Osteocyte (in vitro differentiated cells): Measurements from ENCODE around the gene GNB4. TPM values are rescaled to one million over a fixed set of nuclear protein-coding genes. Genes with fewer than 3 reads are reported as not detected.

Experiments used
- DNase-seq: peaks from one replicate; pipeline ENCODE4 v3.0.0; 2021; ENCODE audit warnings: mixed read lengths; ENCODE audit not compliant: unreplicated experiment; ENCODE audit errors: extremely low spot score
- H3K27ac Mint-ChIP-seq: one replicate; pipeline ENCODE4 v1.8.0; 2021; ENCODE audit warnings: mild to moderate bottlenecking, mixed read lengths; ENCODE audit not compliant: unreplicated experiment
- H3K27me3 Mint-ChIP-seq: one replicate; pipeline ENCODE4 v1.8.0; 2021; ENCODE audit warnings: mixed read lengths; ENCODE audit not compliant: unreplicated experiment
- H3K36me3 Mint-ChIP-seq: one replicate; pipeline ENCODE4 v1.8.0; 2021; ENCODE audit warnings: mixed read lengths; ENCODE audit not compliant: unreplicated experiment
- H3K4me1 Mint-ChIP-seq: one replicate; pipeline ENCODE4 v1.8.0; 2021; ENCODE audit warnings: mixed read lengths; ENCODE audit not compliant: unreplicated experiment
- H3K4me3 Mint-ChIP-seq: one replicate; pipeline ENCODE4 v1.8.0; 2021; ENCODE audit warnings: mild to moderate bottlenecking, moderate library complexity, mixed read lengths; ENCODE audit not compliant: unreplicated experiment
- H3K9me3 Mint-ChIP-seq: one replicate; pipeline ENCODE4 v1.8.0; 2021; ENCODE audit warnings: mixed read lengths; ENCODE audit not compliant: unreplicated experiment
- CTCF ChIP-seq: fragments of 200-600 bp; sonication (generic); IDR thresholded peaks from 2 replicates; pipeline ENCODE4 v1.5.0; 2021; ENCODE audit warnings: antibody characterized with exemption, mild to moderate bottlenecking, moderate library complexity
- total RNA-seq: library from RNA; stranded (reverse); gene quantifications from 2 replicates; pipeline ENCODE4 v1.2.1, GENCODE V29; 2021

The GNB4 gene
- total RNA-seq, 1 donor from 2014 or later = 58.3 TPM

DNA sequence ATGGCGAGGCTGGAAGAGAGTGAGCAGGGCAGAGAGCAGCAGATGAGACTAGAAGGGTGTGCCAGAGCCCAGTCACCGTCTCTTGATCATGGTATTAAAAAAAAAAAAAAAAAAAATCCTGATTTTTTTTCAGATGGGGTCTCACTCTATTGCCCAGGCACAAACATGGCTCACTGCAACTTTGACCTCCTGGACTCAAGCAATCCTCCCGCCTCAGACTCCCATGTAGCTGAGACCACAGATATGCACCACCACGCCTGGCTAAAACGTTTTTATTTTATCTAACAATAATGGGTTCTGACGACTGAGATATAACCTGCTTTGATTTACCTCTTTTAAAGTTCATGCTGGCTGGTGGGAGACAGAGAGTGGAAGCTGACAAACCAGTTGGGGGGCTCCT is 4.0 kb downstream of the GNB4 start:
- peaks cover 16% of the 10 kb centered on the region for H3K36me3 Mint-ChIP-seq
- no peak for DNase-seq
- no peaks in the 10 kb centered on the region for H3K9me3 Mint-ChIP-seq
- H3K4me1 Mint-ChIP-seq = peaks cover 44% of the 10 kb centered on the region
- no peak overlapping the region for H3K4me3 Mint-ChIP-seq
- TF ChIP-seq CTCF = no peak
- no peaks in the 10 kb centered on the region for H3K27me3 Mint-ChIP-seq
- H3K27ac Mint-ChIP-seq = peak overlapping the region; percentile 49

GRCh38 chr3:179446501-179446900 is 4.8 kb downstream of the GNB4 start:
- no peaks in the 10 kb centered on the region for H3K27me3 Mint-ChIP-seq
- no peak overlapping the region for H3K4me3 Mint-ChIP-seq
- H3K27ac Mint-ChIP-seq = no peak overlapping the region
- H3K36me3 Mint-ChIP-seq = peaks cover 16% of the 10 kb centered on the region
- TF ChIP-seq CTCF = peak; percentile 48
- peaks cover 40% of the 10 kb centered on the region for H3K4me1 Mint-ChIP-seq
- no peaks in the 10 kb centered on the region for H3K9me3 Mint-ChIP-seq
- no peak for DNase-seq

GRCh38 chr3:179438841-179439240 is 12.4 kb downstream of the GNB4 start:
- DNase-seq = no peak

GRCh38 chr3:179436517-179436916 is 14.8 kb downstream of the GNB4 start:
- Mint-ChIP-seq H3K36me3 (peaks cover 6% of the 10 kb centered on the region), H3K4me3 (no peak overlapping the region), H3K27ac (no peak overlapping the region), H3K4me1 (peaks cover 41% of the 10 kb centered on the region), H3K27me3 (no peaks in the 10 kb centered on the region), H3K9me3 (no peaks in the 10 kb centered on the region)
- DNase-seq = no peak
- no peak for TF ChIP-seq CTCF

More at GRCh38 chr3:179438841-179439240, 12.4 kb downstream of the GNB4 start:
- H3K27me3 Mint-ChIP-seq = no peaks in the 10 kb centered on the region
- H3K27ac Mint-ChIP-seq = no peak overlapping the region
- H3K9me3 Mint-ChIP-seq = no peaks in the 10 kb centered on the region
- peaks cover 18% of the 10 kb centered on the region for H3K4me1 Mint-ChIP-seq
- peaks cover 8% of the 10 kb centered on the region for H3K36me3 Mint-ChIP-seq
- no peak for TF ChIP-seq CTCF
- no peak overlapping the region for H3K4me3 Mint-ChIP-seq

DNA sequence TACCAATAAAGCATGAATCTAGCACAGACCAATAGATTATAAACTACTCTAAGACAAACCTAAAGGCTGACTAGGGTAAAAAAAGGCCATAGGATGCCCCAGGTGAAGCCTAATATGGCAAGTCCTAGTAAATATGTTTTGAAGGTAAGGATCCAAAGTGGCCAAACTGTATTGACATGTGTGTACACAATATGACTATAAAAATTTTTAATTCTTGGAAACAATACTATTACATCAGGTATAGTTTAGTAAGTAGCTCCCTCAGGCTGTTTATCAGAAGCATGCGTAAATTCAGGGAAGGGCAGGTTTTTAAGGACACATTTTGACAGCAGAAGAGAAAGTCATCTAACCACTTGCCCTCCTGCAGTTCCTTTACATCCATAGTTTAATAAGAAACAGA is 18.8 kb downstream of the GNB4 start:
- Mint-ChIP-seq H3K27ac (peak overlapping the region; percentile 40), H3K36me3 (no peaks in the 10 kb centered on the region), H3K4me1 (peaks cover 37% of the 10 kb centered on the region), H3K4me3 (no peak overlapping the region), H3K9me3 (no peaks in the 10 kb centered on the region), H3K27me3 (no peaks in the 10 kb centered on the region)
- DNase-seq = no peak
- no peak for TF ChIP-seq CTCF
